MM.1S (cell line): ENCODE results near the gene TEK.

Source experiments
- DNase-seq: peaks from one replicate; pipeline ENCODE4 v3.0.0-alpha.2; 2015
- H2AFZ ChIP-seq: fragments of 300-600 bp; sonication (generic); 2 replicates; pipeline ENCODE4 v1.6.0; 2016; ENCODE audit warnings: antibody characterized with exemption, low read length
- H3F3A ChIP-seq: fragments of 300-600 bp; sonication (generic); 2 replicates; pipeline ENCODE4 v1.6.1; 2016; ENCODE audit warnings: mild to moderate bottlenecking, antibody characterized with exemption, low read length, moderate library complexity, mixed read lengths; ENCODE audit not compliant: insufficient read depth
- H3K27ac ChIP-seq: fragments of 300-600 bp; sonication (generic); 2 replicates; pipeline ENCODE4 v1.5.1; 2016; ENCODE audit warnings: mild to moderate bottlenecking, low read length
- H3K27me3 ChIP-seq: fragments of 300-600 bp; sonication (generic); replicated peaks from 2 replicates; pipeline ENCODE4 v1.6.0; 2016; ENCODE audit warnings: low read length; ENCODE audit not compliant: insufficient read depth
- H3K36me3 ChIP-seq: fragments of 300-600 bp; sonication (generic); replicated peaks from 2 replicates; pipeline ENCODE4 v1.6.1; 2016; ENCODE audit warnings: mild to moderate bottlenecking, low read length, mixed read lengths; ENCODE audit not compliant: insufficient read depth
- H3K4me1 ChIP-seq: fragments of 300-600 bp; sonication (generic); 2 replicates; pipeline ENCODE4 v1.6.1; 2016; ENCODE audit warnings: low read length, mixed read lengths
- H3K4me2 ChIP-seq: fragments of 300-600 bp; sonication (generic); 2 replicates; pipeline ENCODE4 v1.6.0; 2016; ENCODE audit warnings: low read depth, low read length
- H3K4me3 ChIP-seq: fragments of 300-600 bp; sonication (generic); 2 replicates; pipeline ENCODE4 v1.5.1; 2016; ENCODE audit warnings: low read length, mixed read lengths
- H3K79me2 ChIP-seq: fragments of 300-600 bp; sonication (generic); 2 replicates; pipeline ENCODE4 v1.6.1; 2016; ENCODE audit warnings: mixed run types, low read length, mixed read lengths
- H3K9ac ChIP-seq: fragments of 300-600 bp; sonication (generic); 2 replicates; pipeline ENCODE4 v1.6.1; 2016; ENCODE audit warnings: low read length, mixed read lengths
- H3K9me2 ChIP-seq: fragments of 300-600 bp; sonication (generic); replicated peaks from 2 replicates; pipeline ENCODE4 v1.6.1; 2016; ENCODE audit warnings: mild to moderate bottlenecking, low read length, mixed read lengths; ENCODE audit not compliant: insufficient read depth
- H3K9me3 ChIP-seq: fragments of 300-600 bp; sonication (generic); replicated peaks from 2 replicates; pipeline ENCODE4 v1.6.1; 2016; ENCODE audit warnings: mild to moderate bottlenecking, low read length, mixed read lengths; ENCODE audit not compliant: insufficient read depth
- H4K20me1 ChIP-seq: fragments of 300-600 bp; sonication (generic); 2 replicates; pipeline ENCODE4 v1.6.1; 2016; ENCODE audit warnings: mild to moderate bottlenecking, low read length, moderate library complexity, mixed read lengths; ENCODE audit not compliant: insufficient read depth
- CTCF ChIP-seq: fragments of 300-600 bp; sonication (generic); IDR thresholded peaks from 2 replicates; pipeline ENCODE4 v1.5.1; 2016; ENCODE audit warnings: antibody characterized with exemption, low read length, mixed read lengths
- EZH2 ChIP-seq: fragments of 300-600 bp; sonication (generic); optimal IDR thresholded peaks from 2 replicates; pipeline ENCODE3; 2017; ENCODE audit warnings: low read depth, mild to moderate bottlenecking, antibody characterized with exemption, low read length, mixed read lengths
- EZH2phosphoT487 ChIP-seq: fragments of 300-600 bp; sonication (generic); IDR thresholded peaks from 2 replicates; pipeline ENCODE4 v1.6.1; 2018; ENCODE audit warnings: antibody characterized with exemption, low read length

Gene TEK

GRCh38 chr9:27192291-27192960, 83.4 kb downstream of the TEK start:
- no peak overlapping the region for H3K4me3 ChIP-seq
- no peak overlapping the region for H2AFZ ChIP-seq
- H3K27me3 ChIP-seq, result no peaks in the 10 kb centered on the region
- no peaks in the 10 kb centered on the region for H3F3A ChIP-seq
- no peak overlapping the region for H3K27ac ChIP-seq
- TF ChIP-seq CTCF (no peak), EZH2phosphoT487 (no peak), EZH2 (no peak)
- H3K9ac ChIP-seq, result no peak overlapping the region
- no peaks in the 10 kb centered on the region for H4K20me1 ChIP-seq
- H3K9me2 ChIP-seq, result no peaks in the 10 kb centered on the region
- no peaks in the 10 kb centered on the region for H3K9me3 ChIP-seq
- H3K36me3 ChIP-seq, result no peaks in the 10 kb centered on the region
- no peaks in the 10 kb centered on the region for H3K4me1 ChIP-seq
- DNase-seq, result no peak
- H3K4me2 ChIP-seq, result no peak overlapping the region
- no peaks in the 10 kb centered on the region for H3K79me2 ChIP-seq

DNA sequence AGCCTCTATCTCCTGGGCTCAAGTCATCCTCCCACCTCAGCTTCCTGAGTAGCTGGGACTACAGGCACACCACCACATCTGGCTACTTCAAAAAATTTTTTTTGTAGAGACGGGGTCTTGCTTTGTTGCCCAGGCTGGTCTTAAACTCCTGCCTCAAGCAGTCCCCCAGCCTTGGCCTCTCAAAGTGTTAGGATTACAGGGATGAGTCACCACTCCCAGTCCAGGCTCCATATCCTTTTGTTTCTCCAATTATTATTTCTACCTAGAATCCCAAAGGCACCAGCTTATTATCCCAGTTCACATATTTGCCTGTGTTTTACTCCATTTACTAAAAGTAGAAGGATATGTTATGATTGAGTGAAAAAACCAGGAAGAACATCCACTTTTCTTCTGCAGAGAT, 84.9 kb downstream of the TEK start:
- Histone ChIP-seq H3K9me2 (no peaks in the 10 kb centered on the region), H3K9ac (no peak overlapping the region), H3K4me3 (no peak overlapping the region), H3K79me2 (no peaks in the 10 kb centered on the region), H3K4me1 (no peaks in the 10 kb centered on the region), H4K20me1 (no peaks in the 10 kb centered on the region), H3K36me3 (no peaks in the 10 kb centered on the region), H3K27me3 (no peaks in the 10 kb centered on the region), H3K4me2 (no peak overlapping the region), H3F3A (no peaks in the 10 kb centered on the region), H2AFZ (no peak overlapping the region), H3K27ac (no peak overlapping the region), H3K9me3 (no peaks in the 10 kb centered on the region)
- DNase-seq, result no peak
- no peak for TF ChIP-seq EZH2
- TF ChIP-seq CTCF, result no peak
- no peak for TF ChIP-seq EZH2phosphoT487

GRCh38 chr9:27194401-27195091, 85.5 kb downstream of the TEK start:
- Histone ChIP-seq H3K4me3 (no peak overlapping the region), H3K4me2 (no peak overlapping the region), H3K9ac (no peak overlapping the region), H3K9me3 (no peaks in the 10 kb centered on the region), H3F3A (no peaks in the 10 kb centered on the region), H4K20me1 (no peaks in the 10 kb centered on the region), H3K4me1 (no peaks in the 10 kb centered on the region), H3K27me3 (no peaks in the 10 kb centered on the region), H3K27ac (no peak overlapping the region), H3K36me3 (no peaks in the 10 kb centered on the region), H2AFZ (no peak overlapping the region), H3K79me2 (no peaks in the 10 kb centered on the region), H3K9me2 (no peaks in the 10 kb centered on the region)
- no peak for DNase-seq
- TF ChIP-seq CTCF, result no peak
- TF ChIP-seq EZH2, result no peak
- no peak for TF ChIP-seq EZH2phosphoT487
